Measurements from ENCODE around the gene HELZ.

The HELZ gene

DNA sequence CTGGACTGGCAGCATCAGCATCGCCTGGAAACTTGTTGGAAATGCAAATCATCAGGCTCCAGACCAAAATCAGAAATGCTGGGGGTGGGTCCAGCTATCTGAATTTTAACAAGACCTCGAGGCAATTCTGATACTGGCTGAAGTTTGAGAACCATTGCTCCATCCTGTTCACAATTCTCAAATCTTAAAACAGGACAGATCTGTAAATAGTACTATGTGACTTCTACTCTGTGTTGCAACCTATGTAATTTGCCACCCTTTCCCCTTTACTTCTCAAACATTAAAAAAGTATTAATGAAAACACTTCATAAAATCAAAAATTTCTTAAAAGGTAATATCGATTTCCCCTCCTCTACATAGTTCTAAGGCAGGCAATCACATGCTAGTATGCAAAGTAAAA lies 172.1 kb downstream of the HELZ start:
- Mint-ChIP-seq H3K4me1 (peaks cover 12% of the 10 kb centered on the region), H3K9me3 (no peaks in the 10 kb centered on the region), H3K27me3 (ENCODE audit: low read depth) (no peaks in the 10 kb centered on the region), H3K36me3 (ENCODE audit: low read depth) (peaks cover 27% of the 10 kb centered on the region), H3K27ac (no peak overlapping the region), H3K4me3 (no peak overlapping the region)
- no peak for TF ChIP-seq CTCF (IDR thresholded peaks at IDR 0.05; ENCODE audit: unreplicated experiment in 3 of 3)

- TF ChIP-seq CTCF (IDR thresholded peaks at IDR 0.05; ENCODE audit: unreplicated experiment in 3 of 3), result no peak
- H3K27ac Mint-ChIP-seq, result no peak overlapping the region
- H3K9me3 Mint-ChIP-seq, result no peaks in the 10 kb centered on the region
- peaks cover 17% of the 10 kb centered on the region for H3K4me1 Mint-ChIP-seq
- no peaks in the 10 kb centered on the region for H3K27me3 Mint-ChIP-seq (ENCODE audit: low read depth)
- no peak overlapping the region for H3K4me3 Mint-ChIP-seq
- peaks cover 23% of the 10 kb centered on the region for H3K36me3 Mint-ChIP-seq (ENCODE audit: low read depth)
Measured at GRCh38 chr17:67071595-67071994, 173.4 kb downstream of the HELZ start.

GRCh38 chr17:67069603-67070136 lies 175.3 kb downstream of the HELZ start:
- H3K4me1 Mint-ChIP-seq, result peaks cover 12% of the 10 kb centered on the region
- H3K4me3 Mint-ChIP-seq, result no peak overlapping the region
- peaks cover 19% of the 10 kb centered on the region for H3K36me3 Mint-ChIP-seq (ENCODE audit: low read depth)
- H3K27ac Mint-ChIP-seq, result no peak overlapping the region
- H3K27me3 Mint-ChIP-seq (ENCODE audit: low read depth), result peaks cover 4% of the 10 kb centered on the region
- H3K9me3 Mint-ChIP-seq, result no peaks in the 10 kb centered on the region
- TF ChIP-seq CTCF (IDR thresholded peaks at IDR 0.05; ENCODE audit: unreplicated experiment in 3 of 3), result no peak

DNA sequence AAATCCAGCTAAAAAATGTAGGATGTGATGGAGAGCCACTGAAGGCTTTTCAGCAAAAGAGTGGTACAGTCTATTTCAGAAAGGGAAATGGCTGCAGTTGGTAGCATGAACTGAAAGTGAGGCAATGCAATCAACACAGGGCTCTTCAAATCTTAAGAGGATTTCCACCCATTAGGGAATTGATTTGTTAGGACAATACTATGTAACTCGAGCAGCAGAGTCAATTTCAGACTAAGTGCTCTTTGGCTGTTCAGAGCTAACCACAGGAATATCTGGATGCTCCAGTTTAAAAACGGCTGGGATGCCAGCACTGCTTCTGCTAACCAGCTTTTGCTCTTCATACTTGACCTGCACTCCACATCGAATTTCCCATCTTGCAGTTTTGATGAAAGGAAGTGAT lies 176.0 kb downstream of the HELZ start:
- peaks cover 12% of the 10 kb centered on the region for H3K4me1 Mint-ChIP-seq

DNA sequence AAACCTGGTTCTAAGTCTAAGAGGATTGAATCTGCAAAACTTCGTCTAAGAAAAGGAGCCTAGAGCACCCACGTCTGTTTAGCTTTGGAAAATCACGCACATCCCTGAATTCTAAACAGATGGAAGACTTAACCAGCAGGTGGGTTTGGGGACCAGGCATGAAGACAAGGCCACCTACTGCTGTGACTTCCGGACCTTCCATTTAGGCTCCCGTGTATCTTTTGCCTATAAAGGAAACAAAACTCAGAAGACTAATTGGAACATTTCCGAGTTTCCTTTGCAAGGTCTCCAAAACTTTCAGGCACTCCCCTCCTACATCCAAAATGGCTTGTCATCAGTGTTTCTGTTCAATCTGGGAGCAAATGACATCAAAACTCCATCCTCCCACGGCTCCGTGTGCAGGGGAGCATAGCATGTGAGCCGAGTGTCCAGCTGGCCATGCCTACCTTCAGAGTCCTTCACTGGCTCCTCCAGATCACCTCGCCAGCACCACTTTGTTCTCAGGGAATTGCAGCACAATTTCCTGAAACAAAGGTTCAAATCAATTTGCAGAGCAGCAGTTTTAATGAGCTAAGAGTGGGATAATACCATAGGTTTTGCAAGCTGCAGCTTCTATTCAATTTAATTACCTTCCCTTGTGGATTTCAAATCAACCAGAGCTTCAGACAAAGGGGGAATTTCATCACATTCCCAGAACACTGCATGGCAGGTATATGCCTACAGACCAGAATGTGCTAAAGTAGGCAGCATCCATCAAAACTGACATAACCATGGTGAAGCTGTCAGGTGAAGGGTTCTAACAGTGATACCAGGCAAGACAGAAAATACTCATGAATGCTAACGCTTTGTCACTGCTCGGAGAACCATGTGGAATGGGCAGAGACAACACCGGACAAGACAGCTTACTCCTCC lies 177.2 kb downstream of the HELZ start:
- H3K9me3 Mint-ChIP-seq, result peaks cover 3% of the 10 kb centered on the region
- H3K27ac Mint-ChIP-seq, result no peak overlapping the region
- no peak overlapping the region for H3K4me3 Mint-ChIP-seq
- TF ChIP-seq CTCF (IDR thresholded peaks at IDR 0.05; ENCODE audit: unreplicated experiment in 3 of 3), result no peak
- peaks cover 9% of the 10 kb centered on the region for H3K36me3 Mint-ChIP-seq (ENCODE audit: low read depth)
- H3K27me3 Mint-ChIP-seq (ENCODE audit: low read depth), result peaks cover 4% of the 10 kb centered on the region
- H3K4me1 Mint-ChIP-seq, result peaks cover 18% of the 10 kb centered on the region

More for the DNA sequence above, 176.0 kb downstream of the HELZ start:
- Mint-ChIP-seq H3K9me3 (no peaks in the 10 kb centered on the region), H3K27ac (no peak overlapping the region), H3K36me3 (ENCODE audit: low read depth) (peaks cover 19% of the 10 kb centered on the region), H3K27me3 (ENCODE audit: low read depth) (peaks cover 4% of the 10 kb centered on the region), H3K4me3 (no peak overlapping the region)
- TF ChIP-seq CTCF (IDR thresholded peaks at IDR 0.05; ENCODE audit: unreplicated experiment in 3 of 3), result no peak

All from nephron (organoid).